ENCODE data around the gene PTPRE.
A peak's percentile ranks its signal among the peaks of the same experiment; 100 is the strongest.

The PTPRE gene

DNA sequence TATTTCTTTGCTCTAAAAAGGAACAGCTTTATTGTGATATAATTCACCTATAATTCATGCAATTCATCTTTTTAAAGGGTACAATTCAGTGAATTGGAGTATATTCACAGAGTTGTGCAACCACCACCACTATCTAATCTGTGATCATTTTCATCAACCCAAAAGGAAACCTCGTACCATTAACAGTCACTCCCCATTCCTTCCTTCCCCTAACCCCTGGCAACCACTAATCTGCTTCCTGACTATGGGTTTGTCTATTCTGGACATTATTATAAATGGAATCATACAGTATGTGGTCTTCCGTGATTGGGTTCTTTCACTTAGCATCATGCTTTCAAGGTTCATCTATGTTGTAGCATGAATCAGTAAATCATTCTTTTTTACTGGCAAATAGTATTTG is 167.0 kb downstream of the PTPRE start:
- Histone ChIP-seq H3K36me3 (replicated peaks; ENCODE audit: low read depth, low read length) (peaks cover 56% of the 10 kb centered on the region), H3K4me1 (ENCODE audit: low read length) (peaks cover 4% of the 10 kb centered on the region), H3K79me2 (ENCODE audit: low read length) (no peaks in the 10 kb centered on the region), H4K20me1 (ENCODE audit: insufficient read depth, low read length) (no peaks in the 10 kb centered on the region), H3K4me3 (ENCODE audit: low read length) (no peak overlapping the region), H3K9ac (ENCODE audit: low read length) (no peak overlapping the region), H3K9me3 (ENCODE audit: insufficient read depth, low read length) (no peaks in the 10 kb centered on the region), H3K4me2 (ENCODE audit: low read length) (no peak overlapping the region), H3K27ac (ENCODE audit: low read length) (no peak overlapping the region), H3K27me3 (ENCODE audit: low read depth, low read length) (no peaks in the 10 kb centered on the region), H2AFZ (ENCODE audit: low read depth, low read length) (no peak overlapping the region)
- TF ChIP-seq, protein P1, sequence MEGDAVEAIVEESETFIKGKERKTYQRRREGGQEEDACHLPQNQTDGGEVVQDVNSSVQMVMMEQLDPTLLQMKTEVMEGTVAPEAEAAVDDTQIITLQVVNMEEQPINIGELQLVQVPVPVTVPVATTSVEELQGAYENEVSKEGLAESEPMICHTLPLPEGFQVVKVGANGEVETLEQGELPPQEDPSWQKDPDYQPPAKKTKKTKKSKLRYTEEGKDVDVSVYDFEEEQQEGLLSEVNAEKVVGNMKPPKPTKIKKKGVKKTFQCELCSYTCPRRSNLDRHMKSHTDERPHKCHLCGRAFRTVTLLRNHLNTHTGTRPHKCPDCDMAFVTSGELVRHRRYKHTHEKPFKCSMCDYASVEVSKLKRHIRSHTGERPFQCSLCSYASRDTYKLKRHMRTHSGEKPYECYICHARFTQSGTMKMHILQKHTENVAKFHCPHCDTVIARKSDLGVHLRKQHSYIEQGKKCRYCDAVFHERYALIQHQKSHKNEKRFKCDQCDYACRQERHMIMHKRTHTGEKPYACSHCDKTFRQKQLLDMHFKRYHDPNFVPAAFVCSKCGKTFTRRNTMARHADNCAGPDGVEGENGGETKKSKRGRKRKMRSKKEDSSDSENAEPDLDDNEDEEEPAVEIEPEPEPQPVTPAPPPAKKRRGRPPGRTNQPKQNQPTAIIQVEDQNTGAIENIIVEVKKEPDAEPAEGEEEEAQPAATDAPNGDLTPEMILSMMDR (IDR thresholded peaks at IDR 0.05; ENCODE audit: low read depth, low read length): no peak
- TF ChIP-seq EZH2phosphoT487 (IDR thresholded peaks at IDR 0.05; ENCODE audit: low read depth): no peak

DNA sequence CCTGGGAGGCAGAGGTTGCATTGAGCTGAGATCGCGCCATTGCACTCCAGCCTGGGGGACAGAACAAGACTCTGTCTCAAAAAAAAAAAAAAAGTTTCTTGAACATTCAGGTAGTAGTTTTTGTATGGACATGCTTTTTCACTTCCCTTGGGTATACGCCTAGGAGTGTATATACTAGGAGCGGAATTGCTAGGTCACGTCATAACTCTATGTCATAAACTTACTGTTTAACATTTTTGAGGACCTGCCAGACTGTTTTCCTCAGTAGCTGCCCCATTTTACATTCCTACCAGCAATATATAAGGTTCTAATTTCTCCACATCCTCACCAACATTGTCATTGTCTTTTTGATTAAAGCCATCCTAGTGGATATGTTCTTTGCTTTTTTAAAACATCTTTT is 167.7 kb downstream of the PTPRE start:
- peaks cover 61% of the 10 kb centered on the region for H3K36me3 ChIP-seq (replicated peaks; ENCODE audit: low read depth, low read length)
- H3K79me2 ChIP-seq (ENCODE audit: low read length): no peaks in the 10 kb centered on the region
- TF ChIP-seq EZH2phosphoT487 (IDR thresholded peaks at IDR 0.05; ENCODE audit: low read depth): no peak
- TF ChIP-seq, protein P1 (IDR thresholded peaks at IDR 0.05; ENCODE audit: low read depth, low read length): no peak
- no peak overlapping the region for H2AFZ ChIP-seq (ENCODE audit: low read depth, low read length)
- no peaks in the 10 kb centered on the region for H3K9me3 ChIP-seq (ENCODE audit: insufficient read depth, low read length)
- H4K20me1 ChIP-seq (ENCODE audit: insufficient read depth, low read length): no peaks in the 10 kb centered on the region
- H3K4me1 ChIP-seq (ENCODE audit: low read length): no peaks in the 10 kb centered on the region
- no peak overlapping the region for H3K4me3 ChIP-seq (ENCODE audit: low read length)
- no peak overlapping the region for H3K9ac ChIP-seq (ENCODE audit: low read length)
- no peak overlapping the region for H3K27ac ChIP-seq (ENCODE audit: low read length)
- no peak overlapping the region for H3K4me2 ChIP-seq (ENCODE audit: low read length)
- H3K27me3 ChIP-seq (ENCODE audit: low read depth, low read length): no peaks in the 10 kb centered on the region

- Histone ChIP-seq H3K4me2 (ENCODE audit: low read length) (no peak overlapping the region), H2AFZ (ENCODE audit: low read depth, low read length) (no peak overlapping the region), H3K27ac (ENCODE audit: low read length) (no peak overlapping the region), H3K9me3 (ENCODE audit: insufficient read depth, low read length) (no peaks in the 10 kb centered on the region), H3K79me2 (ENCODE audit: low read length) (no peaks in the 10 kb centered on the region), H4K20me1 (ENCODE audit: insufficient read depth, low read length) (no peaks in the 10 kb centered on the region), H3K4me3 (ENCODE audit: low read length) (no peak overlapping the region), H3K27me3 (ENCODE audit: low read depth, low read length) (no peaks in the 10 kb centered on the region), H3K4me1 (ENCODE audit: low read length) (no peaks in the 10 kb centered on the region), H3K9ac (ENCODE audit: low read length) (no peak overlapping the region), H3K36me3 (replicated peaks; ENCODE audit: low read depth, low read length) (peaks cover 43% of the 10 kb centered on the region)
- TF ChIP-seq EZH2phosphoT487 (IDR thresholded peaks at IDR 0.05; ENCODE audit: low read depth): no peak
- TF ChIP-seq, protein P1 (IDR thresholded peaks at IDR 0.05; ENCODE audit: low read depth, low read length): no peak
Measured at GRCh38 chr10:128077155-128077875, 170.4 kb downstream of the PTPRE start.

DNA sequence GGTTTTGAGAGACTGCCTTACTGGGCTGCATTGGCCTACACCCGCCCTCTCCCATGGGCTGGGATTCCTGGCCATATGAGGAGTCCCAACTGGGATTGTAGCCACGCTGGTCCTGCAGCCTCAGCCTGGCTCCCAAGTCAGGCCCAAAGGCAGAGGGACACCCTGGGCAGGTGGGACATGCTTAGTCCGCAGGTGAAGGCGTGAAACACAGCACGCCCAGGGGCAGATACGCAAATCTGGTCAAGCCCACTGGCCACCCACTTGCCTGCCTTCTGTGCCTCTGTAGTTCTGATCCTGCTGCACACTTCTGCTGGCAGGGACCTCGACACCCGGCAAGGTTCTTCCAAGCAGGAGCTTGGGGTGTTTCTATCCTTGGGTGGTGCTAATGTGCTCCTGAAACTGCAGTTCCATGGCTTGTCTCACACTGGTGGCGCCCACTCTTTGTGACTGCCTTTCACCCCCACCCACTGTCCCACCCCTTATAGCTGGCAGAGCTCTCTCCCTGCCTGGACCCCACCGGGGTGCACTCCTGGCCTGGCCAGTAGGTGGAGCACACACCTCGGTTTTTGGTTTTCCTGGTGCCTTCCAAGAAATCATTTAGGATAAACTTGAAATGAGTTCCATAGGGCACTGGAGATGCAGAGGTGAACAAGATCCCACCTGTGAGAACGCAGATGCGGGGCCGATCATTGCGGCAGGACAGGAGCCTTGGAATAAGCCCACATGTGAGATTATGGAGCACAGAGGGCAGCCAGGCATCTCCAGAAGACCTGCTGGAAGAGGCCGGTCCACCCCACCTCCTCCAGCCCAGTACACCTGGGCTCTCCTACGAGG is 171.4 kb downstream of the PTPRE start:
- no peak overlapping the region for H3K27ac ChIP-seq (ENCODE audit: low read length)
- no peaks in the 10 kb centered on the region for H4K20me1 ChIP-seq (ENCODE audit: insufficient read depth, low read length)
- H3K4me2 ChIP-seq (ENCODE audit: low read length): no peak overlapping the region
- H3K4me1 ChIP-seq (ENCODE audit: low read length): no peaks in the 10 kb centered on the region
- no peaks in the 10 kb centered on the region for H3K27me3 ChIP-seq (ENCODE audit: low read depth, low read length)
- H3K9me3 ChIP-seq (ENCODE audit: insufficient read depth, low read length): no peaks in the 10 kb centered on the region
- H3K9ac ChIP-seq (ENCODE audit: low read length): no peak overlapping the region
- H3K79me2 ChIP-seq (ENCODE audit: low read length): no peaks in the 10 kb centered on the region
- H2AFZ ChIP-seq (ENCODE audit: low read depth, low read length): no peak overlapping the region
- peaks cover 41% of the 10 kb centered on the region for H3K36me3 ChIP-seq (replicated peaks; ENCODE audit: low read depth, low read length)
- TF ChIP-seq EZH2phosphoT487 (IDR thresholded peaks at IDR 0.05; ENCODE audit: low read depth): no peak
- TF ChIP-seq, protein P1 (IDR thresholded peaks at IDR 0.05; ENCODE audit: low read depth, low read length): peak; percentile 51
- no peak overlapping the region for H3K4me3 ChIP-seq (ENCODE audit: low read length)
